K562 (cell line): ENCODE data around the gene CFAP58. TPM values are rescaled to one million over a fixed set of nuclear protein-coding genes. Genes with fewer than 3 reads are reported as not detected.

Source experiments
- ATAC-seq: fragments of 200-7000 bp; cut with Tn5 transposase; 3 replicates; pipeline ENCODE4 v1.9.1; 2020; ENCODE audit warnings: moderate library complexity
- BruUV-seq: library from RNA; stranded (reverse); fragments of 400-500 nt; replicated peaks from 2 replicates; lab custom pipeline; 2021; lab: Mats Ljungman, UMichigan
- CTCF ChIA-PET: fragments of 300-600 bp; formaldehyde crosslinking; extraction: SDS; loops from one replicate; lab custom pipeline; 2021; ENCODE audit warnings: low intra/inter-chr PET ratio; lab: Yijun Ruan, JAX
- POLR2A ChIA-PET: fragments of 300-600, 350-650 bp; sonication (Branson Sonifier 250); formaldehyde crosslinking; extraction: SDS; loops from one replicate; lab custom pipeline; 2021; ENCODE audit warnings: antibody characterized with exemption, inconsistent platforms; lab: Yijun Ruan, JAX
- DNase-seq, 4 experiments: peaks; one replicate each; pipeline versions ENCODE4 v3.0.0 to v3.0.0-alpha.2; 2011 to 2018; ENCODE audit warnings: low spot score in 3 of 4, mixed read lengths in 3 of 4; ENCODE audit errors: extremely low read depth in 1 of 4
- FAIRE-seq: peaks from 2 replicates; lab custom pipeline; 2011; peaks lifted over from hg19 to GRCh38; lab: Jason Lieb, UNC
- H2AFZ ChIP-seq: 2 replicates; pipeline ENCODE4 v1.6.0; 2011; ENCODE audit warnings: low read depth, low read length, control low read depth, inconsistent platforms
- H3K27ac ChIP-seq: fragments of 200-600 bp; 3 replicates; pipeline ENCODE4 v1.8.0; 2011; ENCODE audit warnings: low read depth, mild to moderate bottlenecking, control low read depth, inconsistent platforms, low read length, moderate library complexity, mixed read lengths; ENCODE audit errors: extremely low read depth
- H3K27me3 ChIP-seq, 2 experiments: fragments of 300-600 bp in 1 of 2; 2 replicates in 1 of 2; 3 replicates in 1 of 2; pipeline versions ENCODE4 v1.6.0 to v1.8.0; 2011; ENCODE audit warnings: inconsistent platforms in 2 of 2, low read length in 2 of 2, mild to moderate bottlenecking in 1 of 2, mixed read lengths in 1 of 2, moderate library complexity in 1 of 2; ENCODE audit not compliant: control insufficient read depth in 2 of 2, insufficient read depth in 2 of 2
- H3K36me3 ChIP-seq: fragments of 300-600 bp; 3 replicates; pipeline ENCODE4 v1.8.0; 2011; ENCODE audit warnings: mild to moderate bottlenecking, low read length, inconsistent platforms; ENCODE audit not compliant: control insufficient read depth, insufficient read depth
- H3K4me1 ChIP-seq, 2 experiments: fragments of 200-600 bp in 1 of 2; replicated peaks in 1 of 2; 2 replicates in 1 of 2; 3 replicates in 1 of 2; pipeline versions ENCODE4 v1.5.1 to v1.8.0; 2011; ENCODE audit warnings: inconsistent platforms in 2 of 2, low read length in 2 of 2, mild to moderate bottlenecking in 1 of 2, mixed read lengths in 1 of 2, moderate library complexity in 1 of 2; ENCODE audit not compliant: control insufficient read depth in 2 of 2, insufficient read depth in 2 of 2
- H3K4me2 ChIP-seq: 2 replicates; pipeline ENCODE4 v1.6.1; 2011; ENCODE audit warnings: low read length, control low read depth, inconsistent platforms, mixed read lengths; ENCODE audit not compliant: insufficient read depth
- H3K4me3 ChIP-seq: fragments of 200-600 bp; sonication (generic), shearing (Covaris generic); 2 replicates; pipeline ENCODE4 v1.5.1; 2016; ENCODE audit warnings: control low read depth, inconsistent platforms
- H3K79me2 ChIP-seq: fragments of 200-600 bp; 3 replicates; pipeline ENCODE4 v1.8.0; 2011; ENCODE audit warnings: low read length, inconsistent platforms; ENCODE audit not compliant: control insufficient read depth, insufficient read depth
- H3K9ac ChIP-seq, 2 experiments: 2 replicates each; pipeline versions ENCODE4 v1.6.0 to v1.6.1; 2011; ENCODE audit warnings: low read depth in 2 of 2, low read length in 2 of 2, control low read depth in 1 of 2, inconsistent platforms in 1 of 2, mild to moderate bottlenecking in 1 of 2, mixed read lengths in 1 of 2; ENCODE audit not compliant: insufficient read depth in 1 of 2
- H3K9me1 ChIP-seq: one replicate; pipeline ENCODE4 v1.6.0; 2011; ENCODE audit warnings: inconsistent platforms, mild to moderate bottlenecking, low read length, moderate library complexity; ENCODE audit not compliant: control insufficient read depth, insufficient read depth
- H3K9me3 ChIP-seq: replicated peaks from 2 replicates; pipeline ENCODE4 v1.5.1; 2011; ENCODE audit warnings: low read depth, low read length, inconsistent platforms; ENCODE audit not compliant: control insufficient read depth, insufficient read depth
- H4K20me1 ChIP-seq: replicated peaks from 2 replicates; pipeline ENCODE4 v1.6.1; 2011; ENCODE audit warnings: low read length, inconsistent platforms, mixed read lengths; ENCODE audit not compliant: control insufficient read depth, insufficient read depth
- AFF4 ChIP-seq: sonication (generic); formaldehyde crosslinking; IDR thresholded peaks from 2 replicates; pipeline ENCODE4 v1.8.0; 2023; ENCODE audit warnings: mild to moderate bottlenecking, missing genetic modification reagents
- BCLAF1 ChIP-seq, 2 experiments: fragments of 450-650 bp in 1 of 2; IDR thresholded peaks; 2 replicates each; pipeline ENCODE4 v1.6.1; 2011 to 2017; ENCODE audit warnings: low read depth in 2 of 2, antibody characterized with exemption in 1 of 2, borderline replicate concordance in 1 of 2, low read length in 1 of 2, mild to moderate bottlenecking in 1 of 2, mixed read lengths in 1 of 2; ENCODE audit not compliant: control insufficient read depth in 1 of 2
- BHLHE40 ChIP-seq: IDR thresholded peaks from 2 replicates; pipeline ENCODE4 v1.6.1; 2011; ENCODE audit warnings: low read length, improper control_type of control experiment
- FIP1L1 ChIP-seq: fragments of 200-400 bp; formaldehyde crosslinking; IDR thresholded peaks from 2 replicates; pipeline ENCODE4 v1.6.1; 2018; ENCODE audit warnings: mild to moderate bottlenecking, low read depth, low read length; ENCODE audit not compliant: poor library complexity, severe bottlenecking
- HMGXB4 ChIP-seq: sonication (generic); formaldehyde crosslinking; IDR thresholded peaks from 2 replicates; pipeline ENCODE4 v1.8.1; 2023; ENCODE audit warnings: mild to moderate bottlenecking, missing genetic modification reagents
- ZNF146 ChIP-seq: IDR thresholded peaks from one replicate; pipeline ENCODE4 v1.6.1; 2018; ENCODE audit warnings: missing compliant biosample characterization; ENCODE audit not compliant: unreplicated experiment
- ZNF384 ChIP-seq: IDR thresholded peaks from 2 replicates; pipeline ENCODE4 v1.6.1; 2012; ENCODE audit warnings: low read depth, low read length, improper control_type of control experiment
- WGBS: fragments of 100-300 bp; shearing (Covaris generic); methylation state at CpG from one replicate; pipeline ENCODE4 v1.1.6; 2016; ENCODE audit warnings: low coverage, mixed read lengths; ENCODE audit not compliant: insufficient coverage; ENCODE audit errors: missing lambda C conversion rate; 5-methylcytosine and 5-hydroxymethylcytosine counted together
- in situ Hi-C: fragments of 300-500 bp; cut with MboI; formaldehyde crosslinking; loops from 4 replicates; pipeline ENCODE4 v1.15.0; 2018; ENCODE audit warnings: inconsistent platforms, mixed read lengths
- intact Hi-C: fragments of 100-400 bp; cut with micrococcal nuclease; formaldehyde crosslinking; loops from 2 replicates; pipeline ENCODE4 v1.14.2; 2022
- polyA plus RNA-seq, 8 experiments: library from polyadenylated mRNA; depleted of rRNA in 4 of 8; stranded (reverse) in 5 of 8; unstranded in 3 of 8; fragments of >200 nt; fragmentation: Nextera tagmentation in 2 of 8; fragmentation: Illumina TruSeq in 1 of 8; extraction: Ambion mirVana in 2 of 8; extraction: Trizol in 1 of 8; gene quantifications; 2 replicates each; pipeline versions ENCODE4 v1.2.1 to v1.2.3, GENCODE V29; 2011 to 2014; ENCODE audit warnings: inconsistent platforms in 1 of 8, missing spikeins in 1 of 8
- total RNA-seq, 7 experiments: library from RNA; depleted of rRNA in 6 of 7; stranded (reverse); fragments of >200 nt in 6 of 7; fragmentation: Illumina TruSeq in 2 of 7; extraction: Trizol in 2 of 7; gene quantifications; 2 replicates each; pipeline versions ENCODE4 v1.2.1 to v1.2.3, GENCODE V29; 2011 to 2021; ENCODE audit warnings: low replicate concordance in 1 of 7
- TF ChIP-seq, protein P1 (sequence below), 2 experiments: fragments of 450-650 bp in 1 of 2; sonication (generic) in 1 of 2; formaldehyde crosslinking; conservative IDR thresholded peaks; 2 replicates each; pipeline versions ENCODE4 v1.4.0 to v1.8.1; 2020 to 2022; ENCODE audit warnings: mild to moderate bottlenecking in 1 of 2, missing genetic modification reagents in 1 of 2
- TF ChIP-seq, protein P2 (sequence below): fragments of 450-650 bp; IDR thresholded peaks from 2 replicates; pipeline ENCODE4 v1.6.1; 2017; ENCODE audit warnings: mild to moderate bottlenecking, moderate library complexity

CFAP58 gene
- total and polyA plus RNA-seq, 9 of the 15 experiments (the other 6 are each of a cell fraction or from before 2014, with no cell fraction given), result 0.08 to 2.0 (median 0.71) TPM

DNA sequence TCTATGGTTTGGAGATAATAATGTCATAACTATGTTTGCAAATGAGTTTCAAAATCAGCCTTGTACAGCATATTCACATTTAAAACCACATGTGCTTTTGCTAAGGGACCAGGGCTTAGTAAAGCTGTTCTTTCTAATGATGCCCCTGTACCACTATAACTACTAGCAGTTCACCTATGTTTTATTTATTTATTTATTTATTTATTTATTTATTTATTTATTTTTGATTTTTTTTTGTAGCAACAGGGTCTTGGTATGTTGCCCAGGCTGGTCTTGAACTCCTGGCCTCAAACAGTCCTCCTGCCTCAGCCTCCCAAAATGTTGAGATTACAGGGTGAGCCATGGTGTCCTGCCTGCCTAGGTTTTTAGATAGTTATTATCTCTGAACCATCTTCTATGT is 96.9 kb downstream of the CFAP58 start (continued):
- TF ChIP-seq AFF4, result no peak
- no peak for TF ChIP-seq BHLHE40
- TF ChIP-seq FIP1L1, result no peak
- TF ChIP-seq, all 486 proteins: peak for 0

DNA sequence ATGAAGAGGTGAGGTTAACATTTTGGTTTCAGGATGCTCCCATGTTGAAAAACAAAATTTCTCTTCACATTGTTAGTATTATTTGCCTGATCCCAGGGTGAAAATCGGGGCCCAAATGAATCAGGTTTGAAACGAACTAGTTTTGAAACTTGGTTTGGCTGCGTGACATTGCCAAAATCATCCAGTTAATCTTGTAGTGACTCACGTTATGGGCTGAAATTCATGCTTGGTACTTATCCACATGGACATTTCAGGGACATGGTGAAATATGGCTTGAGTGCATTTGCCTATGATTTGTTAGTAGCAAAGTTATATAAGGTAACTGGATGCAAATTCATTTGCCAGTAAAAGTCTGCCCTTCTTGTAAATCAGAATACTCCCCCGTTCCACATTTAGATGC is 97.3 kb downstream of the CFAP58 start:
- intact Hi-C loops (no loop called here), in situ Hi-C loops (no loop called here)
- Histone ChIP-seq H3K9me1 (no peaks in the 10 kb centered on the region), H3K9me3 (no peaks in the 10 kb centered on the region), H3K27ac (no peak overlapping the region), H3K4me2 (no peak overlapping the region), H4K20me1 (no peaks in the 10 kb centered on the region), H3K4me3 (no peak overlapping the region), H2AFZ (no peak overlapping the region), H3K4me1 (no peaks in the 10 kb centered on the region), H3K79me2 (no peaks in the 10 kb centered on the region), H3K9ac (no peak overlapping the region), H3K36me3 (no peaks in the 10 kb centered on the region), H3K27me3 (no peaks in the 10 kb centered on the region; a peak in 1 of 5 replicates)
- no TSS peak for BruUV-seq
- no peak for ATAC-seq
- ChIA-PET CTCF (no interaction called here), POLR2A (no interaction called here)
- no peak for DNase-seq
- FAIRE-seq, result no peak
- 2% methylated on average over 5 of the region's 5 CpGs for WGBS
- TF ChIP-seq BCLAF1 (IDR thresholded peaks at IDR 0.05; ENCODE audit: borderline replicate concordance in 1 of 2, control insufficient read depth in 1 of 2, low read depth in 2 of 2, low read length in 1 of 2), result no peak
- TF ChIP-seq, protein P1, sequence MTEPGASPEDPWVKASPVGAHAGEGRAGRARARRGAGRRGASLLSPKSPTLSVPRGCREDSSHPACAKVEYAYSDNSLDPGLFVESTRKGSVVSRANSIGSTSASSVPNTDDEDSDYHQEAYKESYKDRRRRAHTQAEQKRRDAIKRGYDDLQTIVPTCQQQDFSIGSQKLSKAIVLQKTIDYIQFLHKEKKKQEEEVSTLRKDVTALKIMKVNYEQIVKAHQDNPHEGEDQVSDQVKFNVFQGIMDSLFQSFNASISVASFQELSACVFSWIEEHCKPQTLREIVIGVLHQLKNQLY (CRISPR knock-in tag; conservative IDR thresholded peaks at IDR 0.05), result no peak
- no peak for TF ChIP-seq ZNF384
- TF ChIP-seq HMGXB4 (CRISPR knock-in tag), result no peak
- TF ChIP-seq, protein P2, sequence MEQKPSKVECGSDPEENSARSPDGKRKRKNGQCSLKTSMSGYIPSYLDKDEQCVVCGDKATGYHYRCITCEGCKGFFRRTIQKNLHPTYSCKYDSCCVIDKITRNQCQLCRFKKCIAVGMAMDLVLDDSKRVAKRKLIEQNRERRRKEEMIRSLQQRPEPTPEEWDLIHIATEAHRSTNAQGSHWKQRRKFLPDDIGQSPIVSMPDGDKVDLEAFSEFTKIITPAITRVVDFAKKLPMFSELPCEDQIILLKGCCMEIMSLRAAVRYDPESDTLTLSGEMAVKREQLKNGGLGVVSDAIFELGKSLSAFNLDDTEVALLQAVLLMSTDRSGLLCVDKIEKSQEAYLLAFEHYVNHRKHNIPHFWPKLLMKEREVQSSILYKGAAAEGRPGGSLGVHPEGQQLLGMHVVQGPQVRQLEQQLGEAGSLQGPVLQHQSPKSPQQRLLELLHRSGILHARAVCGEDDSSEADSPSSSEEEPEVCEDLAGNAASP, result no peak
- TF ChIP-seq ZNF146 (CRISPR knock-in tag), result no peak
